ENCODE data around the gene CGB1. TPM values are rescaled to one million over a fixed set of nuclear protein-coding genes. Genes with fewer than 3 reads are reported as not detected.

The CGB1 gene
- total and polyA plus RNA-seq, 2 of the 13 experiments (the other 11 are each of a cell fraction or from before 2014, with no cell fraction given) = not detected

- intact Hi-C loops (cut with micrococcal nuclease; ENCODE audit: unreplicated experiment) = no loop called here
- ChIA-PET POLR2A (interaction anchor here (0.5 to 3.7 kb wide), 29 partner anchors 9 to 682 kb away, joined by 3 to 57 read pairs (median 6); partner anchors contain the start of genes ALDH16A1, BAX, FTL and NUCB1), CTCF (ENCODE audit: low intra/inter-chr PET ratio, low total read pairs) (no interaction called here)
- Histone ChIP-seq H3K9ac (ENCODE audit: insufficient read depth, low read depth, low read length) (peak overlapping the region; percentile 81), H3K36me3 (replicated peaks in 1 of 2; ENCODE audit: control insufficient read depth in 1 of 2, insufficient read depth in 2 of 2, low read length in 2 of 2) (peaks cover 3 to 8% of the 10 kb centered on the region in 2 experiments; a peak in 3 of 5 replicates), H3K27ac (ENCODE audit: extremely low read length, insufficient read depth, low read length) (peak overlapping the region; percentile 80), H3K4me2 (ENCODE audit: low read depth, low read length) (peak overlapping the region; percentile 92), H3K4me3 (replicated peaks in 1 of 3; ENCODE audit: insufficient read depth in 1 of 3, low read depth in 2 of 3, low read length in 3 of 3) (peak overlapping the region; percentile 90 to 98 (median 98)), H2AFZ (ENCODE audit: low read length) (no peak overlapping the region), H3K9me3 (ENCODE audit: low read length) (no peaks in the 10 kb centered on the region), H3K79me2 (ENCODE audit: insufficient read depth, low read length) (peaks cover 59% of the 10 kb centered on the region), H4K20me1 (ENCODE audit: insufficient read depth, low read length) (no peaks in the 10 kb centered on the region), H3K27me3 (ENCODE audit: control insufficient read depth in 1 of 2, insufficient read depth in 2 of 2, low read length in 2 of 2) (no peaks in the 10 kb centered on the region; a peak in 1 of 5 replicates), H3K4me1 (ENCODE audit: insufficient read depth, low read length) (peaks cover 41% of the 10 kb centered on the region)
- no peak for ATAC-seq
- no peak for FAIRE-seq
- DNase-seq (ENCODE audit: low spot score) = no peak
- BruUV-seq (replicated peaks) = TSS peak; percentile 81
- in situ Hi-C loops (cut with HindIII; ENCODE audit: extremely low pct_ligation_motif_present, low pct_unique_long_range_greater_than_20kb) = no loop called here
- WGBS (ENCODE audit: low lambda C conversion rate) = 0% methylated on average over 7 of the region's 13 CpGs
- TF ChIP-seq KDM5A (IDR thresholded peaks at IDR 0.05; ENCODE audit: borderline replicate concordance, low read length) = peak; percentile 79
- 0 out of 2 replicates have a peak, but pooled peaks have one; percentile 13 for TF ChIP-seq SMAD3 (CRISPR knock-in tag; IDR thresholded peaks at IDR 0.05)
- TF ChIP-seq ZBED4 (CRISPR knock-in tag; IDR thresholded peaks at IDR 0.05; ENCODE audit: borderline replicate concordance) = 0 out of 2 replicates have a peak, but pooled peaks have one; percentile 32
- 0 out of 2 replicates have a peak, but pooled peaks have one; percentile 49 for TF ChIP-seq ZNF33B (CRISPR knock-in tag; IDR thresholded peaks at IDR 0.05)
- no peak for TF ChIP-seq ZMYM2 (CRISPR knock-in tag; IDR thresholded peaks at IDR 0.05)
- TF ChIP-seq MTERF4 (CRISPR knock-in tag; IDR thresholded peaks at IDR 0.05) = 0 out of 2 replicates have a peak, but pooled peaks have one; percentile 5
- TF ChIP-seq SRF (IDR thresholded peaks at IDR 0.05; ENCODE audit: low read depth, low read length) = no peak
- TF ChIP-seq DMTF1 (CRISPR knock-in tag; IDR thresholded peaks at IDR 0.05) = no peak
- TF ChIP-seq MAZ (IDR thresholded peaks at IDR 0.05; ENCODE audit: borderline replicate concordance, low read depth, low read length) = no peak
- 0 out of 2 replicates have a peak, but pooled peaks have one; percentile 7 for TF ChIP-seq MAZ (CRISPR knock-in tag; IDR thresholded peaks at IDR 0.05; ENCODE audit: low read depth)
- no peak for TF ChIP-seq ZNF276 (CRISPR knock-in tag; IDR thresholded peaks at IDR 0.05; ENCODE audit: low read depth)
- TF ChIP-seq HES4 (CRISPR knock-in tag; IDR thresholded peaks at IDR 0.05; ENCODE audit: borderline replicate concordance) = 0 out of 2 replicates have a peak, but pooled peaks have one; percentile 38
- TF ChIP-seq KAT7 (CRISPR knock-in tag; IDR thresholded peaks at IDR 0.05; ENCODE audit: borderline replicate concordance) = 0 out of 2 replicates have a peak, but pooled peaks have one; percentile 55
- TF ChIP-seq ZNF572 (CRISPR knock-in tag; IDR thresholded peaks at IDR 0.05) = 0 out of 2 replicates have a peak, but pooled peaks have one; percentile 63
- no peak for TF ChIP-seq SIX1 (CRISPR knock-in tag; IDR thresholded peaks at IDR 0.05; ENCODE audit: borderline replicate concordance)
Measured at GRCh38 chr19:48994035-48994386, 42.7 kb downstream of the CGB1 start.
